GM21360 (cell line): ENCODE measurements around the gene TYW1.
"Not testable (repeated sequence)": the region's sequence is repeated elsewhere in the genome, so short reads cannot be mapped to it uniquely, and the experiment has no call there.

ENCODE experiments used
- ATAC-seq: cut with Tn5 transposase; IDR thresholded peaks from one replicate; pipeline ENCODE4 v1.9.1; 2021; ENCODE audit warnings: mild to moderate bottlenecking, moderate library complexity; ENCODE audit not compliant: unreplicated experiment

The TYW1 gene

DNA sequence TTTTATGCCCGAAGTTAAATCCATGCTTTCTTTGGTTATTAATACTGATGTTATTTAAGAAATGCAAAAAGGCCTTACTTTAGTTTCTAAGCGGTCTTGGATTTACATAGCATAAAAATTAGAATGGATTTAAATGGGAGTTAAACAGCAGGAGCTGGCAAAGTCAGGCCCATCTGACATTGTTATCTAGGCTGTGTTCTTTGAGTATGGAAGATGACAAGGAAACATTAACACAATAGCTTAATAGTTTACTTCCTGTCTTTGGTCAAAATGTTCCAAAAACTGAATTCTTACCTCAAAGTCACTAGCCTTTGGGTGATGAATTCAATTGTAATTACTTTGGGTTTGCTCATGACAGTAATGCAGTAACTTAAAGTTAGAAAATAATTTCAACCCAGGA is 123.9 kb downstream of the TYW1 start:
- not testable (repeated sequence) for ATAC-seq

DNA sequence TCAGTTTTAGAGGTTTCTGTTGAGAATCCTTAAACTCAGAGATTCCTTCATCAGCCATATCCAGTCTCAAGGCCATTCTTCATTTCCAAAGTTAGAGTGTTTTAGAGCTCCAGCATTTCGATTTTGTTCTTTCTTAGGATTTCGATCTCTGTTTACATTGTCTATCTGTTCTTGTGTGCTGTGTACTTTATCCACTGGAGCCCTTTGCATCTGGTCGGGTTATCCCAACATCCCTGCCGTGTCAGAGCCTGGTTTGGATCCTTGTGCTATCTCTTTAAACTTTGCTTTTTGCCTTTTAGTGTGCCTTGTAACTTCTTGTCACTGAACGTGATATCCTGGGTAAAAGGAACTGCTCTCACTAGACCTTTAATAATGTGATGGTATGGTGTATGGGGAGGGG is 131.6 kb downstream of the TYW1 start:
- ATAC-seq = not testable (repeated sequence)

DNA sequence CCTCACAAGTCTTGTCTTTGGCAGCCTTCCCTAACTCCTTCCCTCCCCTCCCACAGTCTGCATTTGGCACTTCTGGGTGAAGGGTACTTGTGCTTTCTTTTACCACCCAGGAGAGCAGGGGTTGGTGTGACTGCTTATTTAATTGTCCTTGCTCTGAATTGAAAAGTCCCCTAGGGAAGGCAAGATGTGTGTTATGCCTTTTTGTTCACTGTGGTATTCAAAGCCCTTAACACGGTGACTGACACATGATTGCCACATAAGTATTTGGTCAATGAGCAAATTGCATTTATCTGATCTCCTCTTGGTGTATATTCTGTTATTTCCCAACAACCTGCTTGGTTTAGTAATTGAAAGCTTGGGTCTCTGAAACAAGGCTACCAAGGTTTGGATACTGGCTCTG is 134.1 kb downstream of the TYW1 start:
- ATAC-seq = not testable (repeated sequence)

DNA sequence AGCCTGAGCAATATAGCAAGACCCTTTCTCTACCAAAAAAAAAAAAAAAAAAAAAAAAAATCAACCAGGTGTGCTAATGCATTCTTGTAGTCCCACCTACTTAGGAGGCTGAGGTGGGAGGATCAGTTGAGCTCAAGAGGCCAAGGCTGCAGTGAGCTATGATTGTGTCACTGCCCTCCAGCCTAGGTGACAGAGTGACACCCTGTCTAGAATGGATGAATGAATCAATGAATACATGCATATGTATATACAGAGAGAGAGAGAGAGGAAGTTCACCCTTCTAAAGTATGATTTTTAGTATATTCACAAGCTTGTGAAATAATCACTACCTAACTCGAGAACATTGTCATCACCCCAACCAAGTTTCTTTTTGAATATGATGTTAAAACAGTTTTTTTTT is 138.3 kb downstream of the TYW1 start:
- ATAC-seq = not testable (repeated sequence)

DNA sequence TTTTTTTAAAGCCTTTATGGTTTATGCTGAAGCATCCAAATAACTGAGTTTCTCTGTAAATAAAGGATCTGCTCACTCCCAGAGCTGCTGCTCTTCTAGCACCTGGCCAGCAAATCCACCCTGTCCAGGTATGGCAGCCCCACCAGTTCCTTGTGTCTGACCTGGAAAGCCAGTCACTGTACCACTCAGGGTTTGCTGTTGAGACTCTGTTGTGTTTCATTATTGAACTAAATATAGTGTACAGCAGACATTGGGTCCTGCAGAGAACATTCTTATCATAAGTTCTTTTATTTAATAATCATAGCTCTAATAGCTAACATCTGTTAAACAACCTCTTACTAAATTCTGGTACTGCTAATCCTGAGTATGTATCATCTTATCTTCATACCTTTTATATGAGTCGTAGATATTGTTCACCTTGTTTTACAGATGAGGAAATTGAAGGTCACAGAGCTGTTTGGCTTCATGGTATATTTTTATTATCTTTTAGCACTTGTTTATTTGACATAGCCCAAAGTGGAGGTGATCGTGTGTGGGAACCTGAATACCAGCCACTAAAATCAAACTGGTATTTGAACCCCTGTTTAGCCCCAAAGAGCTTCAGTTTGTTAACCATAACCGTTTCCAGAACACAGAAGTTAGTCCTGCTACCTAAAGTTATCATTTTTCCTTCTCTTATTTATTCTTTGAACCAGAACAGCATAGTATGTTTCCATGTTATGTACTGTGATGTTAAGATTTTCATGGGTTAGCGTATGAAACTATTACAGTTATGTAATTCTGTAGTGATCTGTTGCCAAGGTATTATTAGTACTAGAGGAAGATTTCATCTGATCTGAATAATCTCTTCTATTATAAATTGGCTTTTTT is 139.2 kb downstream of the TYW1 start:
- not testable (repeated sequence) for ATAC-seq

DNA sequence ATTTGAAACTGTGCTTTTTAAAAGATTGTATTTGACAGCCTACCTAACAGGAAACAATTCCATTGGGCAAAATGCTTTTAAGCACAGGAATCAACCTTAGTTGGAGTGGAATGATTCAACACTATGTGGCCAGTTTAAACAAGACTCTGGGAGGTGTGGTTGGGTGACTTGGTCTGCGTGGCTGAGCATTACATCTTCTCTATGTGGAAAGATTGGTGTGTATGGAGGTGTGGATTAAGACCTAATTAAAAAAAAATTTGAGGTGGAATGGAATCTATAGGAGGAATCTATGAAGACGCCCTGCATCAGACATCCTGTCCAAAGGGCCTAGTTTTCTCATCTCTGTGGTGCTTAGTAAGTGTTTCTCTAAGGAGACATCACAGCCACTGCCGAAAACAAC is 140.9 kb downstream of the TYW1 start:
- ATAC-seq = not testable (repeated sequence)

DNA sequence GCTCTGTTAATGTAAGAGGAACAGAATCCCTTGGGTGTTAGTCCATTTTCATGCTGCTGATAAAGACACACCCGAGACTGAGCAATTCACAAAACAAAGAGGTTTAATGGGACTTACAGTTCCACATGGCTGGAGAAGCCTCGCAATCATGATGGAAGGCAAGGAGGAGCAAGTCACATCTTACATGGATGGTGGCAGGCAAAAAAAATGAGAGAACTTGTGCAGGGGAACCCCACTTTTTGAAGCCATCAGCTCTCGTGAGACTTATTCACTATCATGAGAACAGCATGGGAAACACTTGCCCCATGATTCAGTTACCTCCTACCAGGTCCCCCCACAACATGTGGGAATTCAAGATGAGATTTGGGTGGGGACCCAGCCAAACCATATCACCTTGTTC is 143.2 kb downstream of the TYW1 start:
- ATAC-seq = not testable (repeated sequence)

DNA sequence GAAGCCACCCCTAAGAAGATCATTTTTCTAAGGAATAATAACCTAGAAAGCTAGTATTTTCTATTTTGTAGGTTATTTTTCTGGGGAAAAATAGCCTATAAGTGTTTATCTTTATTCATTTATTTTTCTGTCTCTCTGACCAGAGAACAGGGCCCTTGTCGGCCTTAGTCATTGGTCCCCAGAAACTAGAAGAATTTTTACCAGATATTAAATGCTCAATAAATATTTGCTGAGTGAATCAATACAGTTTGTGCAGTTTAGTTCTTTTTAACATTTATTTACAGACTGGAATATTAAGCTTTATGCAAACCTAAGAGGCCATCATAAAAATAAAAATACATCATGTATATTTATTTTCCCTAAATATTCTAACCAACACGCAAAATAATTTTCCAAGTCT is 144.4 kb downstream of the TYW1 start:
- not testable (repeated sequence) for ATAC-seq

DNA sequence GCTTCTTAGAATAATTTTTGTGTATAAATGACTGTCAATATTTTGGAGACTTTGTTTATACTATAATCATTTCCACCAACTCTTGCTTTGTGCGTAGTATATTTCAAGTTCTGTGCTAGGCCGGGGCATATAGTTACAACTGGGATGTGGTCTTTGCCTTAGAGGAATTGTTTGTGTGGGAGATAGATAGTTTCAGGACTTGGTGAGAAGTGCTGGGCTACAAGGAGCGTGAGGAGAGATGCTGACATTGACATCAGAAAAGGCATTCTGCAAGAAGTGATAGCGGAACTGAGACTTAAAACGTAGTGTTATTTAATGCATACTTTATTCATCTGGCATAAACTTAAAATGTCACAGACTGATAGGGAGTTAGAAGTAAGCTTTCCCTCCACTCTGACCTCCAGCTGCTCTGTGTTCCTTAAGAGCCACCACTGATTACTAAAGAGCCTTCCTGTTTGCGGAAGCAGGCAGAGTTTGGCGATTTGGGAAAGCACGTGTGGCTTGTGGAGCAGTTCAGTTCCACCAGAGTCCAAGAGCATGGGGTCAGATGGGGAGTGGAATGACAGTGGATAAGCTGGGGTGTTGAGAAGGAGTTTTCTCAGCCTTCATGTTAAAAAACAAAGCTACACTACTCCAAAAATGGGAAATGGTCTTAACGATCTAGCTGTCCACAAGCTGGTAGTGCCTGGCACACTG is 146.6 kb downstream of the TYW1 start:
- ATAC-seq = not testable (repeated sequence)

DNA sequence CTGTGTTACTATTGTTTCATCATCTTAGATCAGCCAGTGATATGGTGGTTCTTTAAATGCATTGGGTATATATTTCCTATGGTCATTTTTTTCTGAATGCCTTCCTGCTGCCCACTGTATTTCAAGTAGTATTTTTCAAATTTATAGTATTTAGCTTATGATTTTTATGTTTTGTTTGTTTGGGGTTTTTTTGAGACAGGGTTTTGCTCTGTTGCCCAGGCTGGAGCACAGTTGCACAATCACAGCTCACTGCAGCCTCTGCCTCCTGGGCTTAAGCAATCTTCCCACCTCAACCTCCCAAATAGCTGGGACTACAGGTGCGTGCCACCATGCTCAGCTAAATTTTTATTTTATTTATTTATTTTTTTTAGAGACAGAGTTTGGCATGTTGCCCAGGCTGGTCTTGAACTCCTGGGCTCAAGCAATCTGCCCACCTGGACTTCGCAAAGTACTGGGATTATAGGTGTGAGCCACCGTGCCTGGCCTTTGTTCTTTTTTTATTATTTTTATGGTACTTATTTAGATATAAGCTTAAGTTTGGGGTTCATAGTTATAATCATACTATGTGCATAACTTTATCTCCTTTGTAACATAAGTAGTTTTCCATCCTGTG is 149.1 kb downstream of the TYW1 start:
- ATAC-seq = not testable (repeated sequence)

DNA sequence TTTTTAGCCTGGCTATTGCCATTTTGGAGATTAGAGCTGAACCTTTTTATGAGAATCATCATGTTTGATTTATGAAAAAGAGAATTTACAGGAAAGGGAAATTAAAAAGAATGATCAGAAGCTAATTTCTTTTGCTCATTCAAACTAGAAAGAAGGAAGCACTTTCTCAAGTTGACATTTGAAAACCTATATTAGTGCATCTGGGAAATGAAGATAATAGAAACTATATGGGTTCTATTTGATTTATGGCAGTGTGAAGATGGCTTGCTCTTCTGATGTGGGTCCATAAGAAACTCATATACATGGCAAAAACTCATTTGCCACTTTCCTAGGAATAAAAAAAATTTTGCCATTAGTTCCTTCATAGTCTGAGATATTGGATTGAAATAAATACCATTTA is 152.5 kb downstream of the TYW1 start:
- not testable (repeated sequence) for ATAC-seq

DNA sequence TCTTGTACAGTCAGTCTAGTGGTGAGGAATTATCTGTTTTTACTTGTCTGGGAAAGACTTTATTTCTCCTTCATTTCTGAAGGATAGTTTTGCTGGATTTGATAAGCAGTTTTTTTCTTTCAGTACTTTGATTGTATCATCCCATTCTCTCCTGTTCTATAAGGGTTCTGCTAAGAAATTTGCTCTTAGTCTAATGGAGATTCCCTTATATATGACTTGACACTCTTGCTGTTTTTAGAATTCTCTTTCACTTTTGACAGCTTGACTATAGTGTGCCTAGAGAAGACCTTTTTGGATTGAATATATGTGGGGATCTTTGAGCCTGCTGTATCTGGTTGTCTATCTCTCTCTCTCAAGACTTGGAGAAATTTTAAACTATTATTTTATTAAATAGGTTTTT is 157.7 kb downstream of the TYW1 start:
- ATAC-seq = not testable (repeated sequence)

DNA sequence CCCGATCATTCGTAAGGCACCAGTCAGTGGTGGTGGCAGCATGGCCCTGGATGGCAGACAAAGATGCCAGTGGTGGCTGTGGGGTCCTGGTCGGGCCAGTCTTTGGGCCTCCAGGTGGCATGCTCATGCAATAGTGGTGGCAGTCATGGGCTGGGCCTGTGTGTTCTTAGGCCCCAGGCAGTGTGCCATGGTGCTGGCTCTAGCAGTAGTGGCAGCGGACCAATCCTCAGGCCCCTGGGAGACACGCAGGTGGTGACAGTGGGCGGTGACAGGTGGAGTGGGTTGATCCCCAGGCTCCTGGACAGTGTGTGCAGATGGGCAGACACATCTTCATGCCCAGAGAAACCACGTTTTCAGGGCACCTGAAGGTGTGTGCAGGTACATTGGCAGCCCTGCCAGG is 159.4 kb downstream of the TYW1 start:
- ATAC-seq = not testable (repeated sequence)

DNA sequence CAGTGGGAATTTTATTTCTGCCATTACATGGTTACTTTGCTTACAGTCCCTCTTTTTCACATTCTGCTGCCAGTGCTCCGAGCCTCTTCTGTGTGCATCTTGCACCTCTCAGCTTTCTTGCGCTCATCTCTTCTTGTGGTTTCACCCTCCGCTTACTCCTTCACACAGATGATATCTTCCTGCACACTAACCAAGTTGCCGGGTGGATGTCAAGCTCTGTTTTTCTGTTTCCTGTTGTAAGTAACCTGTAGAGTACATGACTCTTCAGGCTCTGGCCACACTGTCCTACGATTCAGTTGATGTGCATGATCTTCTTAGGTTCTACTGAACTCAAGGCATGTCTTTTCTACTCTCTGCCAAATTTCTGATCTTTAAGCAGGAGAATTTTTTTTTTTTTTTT is 166.7 kb downstream of the TYW1 start:
- ATAC-seq = peak; percentile 66

DNA sequence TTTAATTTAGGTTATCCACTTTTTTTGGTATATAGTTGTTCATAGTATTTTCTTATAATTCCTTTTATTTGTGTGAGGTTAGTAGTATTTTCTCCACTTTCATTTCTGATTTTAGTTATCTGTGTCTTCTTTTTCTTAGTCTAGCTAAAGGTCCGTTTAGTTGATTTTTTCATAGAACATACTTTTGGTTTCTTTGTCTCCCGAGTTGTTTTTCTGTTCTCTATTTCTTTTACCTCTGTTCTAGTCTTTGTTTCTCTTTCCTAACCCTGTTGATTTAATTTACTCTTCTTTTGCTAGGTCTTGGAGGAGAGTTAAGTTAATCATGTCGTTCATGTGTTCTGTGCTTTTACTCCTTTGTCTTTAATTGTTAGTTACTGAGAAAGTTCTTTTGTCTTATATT is 174.5 kb downstream of the TYW1 start:
- not testable (repeated sequence) for ATAC-seq

DNA sequence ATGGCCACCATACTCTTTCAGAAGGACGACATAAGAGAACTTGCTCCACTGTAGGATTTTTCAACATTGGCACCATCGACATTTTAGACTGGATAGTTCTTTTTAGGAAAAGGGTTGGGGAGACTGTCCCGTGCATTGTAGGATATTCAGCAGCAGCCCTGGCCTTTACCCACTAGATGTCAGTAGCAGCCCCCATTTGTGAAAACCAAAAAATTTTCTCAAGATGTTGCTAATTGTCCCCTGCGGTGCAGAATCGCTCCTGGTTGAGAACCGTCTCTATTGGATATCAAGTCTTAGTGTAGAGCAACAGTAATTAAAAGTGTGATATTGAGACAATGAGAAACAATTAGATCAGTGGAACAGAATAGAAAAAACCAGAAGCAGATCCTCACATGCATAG is 180.1 kb downstream of the TYW1 start:
- ATAC-seq = peak; percentile 63

DNA sequence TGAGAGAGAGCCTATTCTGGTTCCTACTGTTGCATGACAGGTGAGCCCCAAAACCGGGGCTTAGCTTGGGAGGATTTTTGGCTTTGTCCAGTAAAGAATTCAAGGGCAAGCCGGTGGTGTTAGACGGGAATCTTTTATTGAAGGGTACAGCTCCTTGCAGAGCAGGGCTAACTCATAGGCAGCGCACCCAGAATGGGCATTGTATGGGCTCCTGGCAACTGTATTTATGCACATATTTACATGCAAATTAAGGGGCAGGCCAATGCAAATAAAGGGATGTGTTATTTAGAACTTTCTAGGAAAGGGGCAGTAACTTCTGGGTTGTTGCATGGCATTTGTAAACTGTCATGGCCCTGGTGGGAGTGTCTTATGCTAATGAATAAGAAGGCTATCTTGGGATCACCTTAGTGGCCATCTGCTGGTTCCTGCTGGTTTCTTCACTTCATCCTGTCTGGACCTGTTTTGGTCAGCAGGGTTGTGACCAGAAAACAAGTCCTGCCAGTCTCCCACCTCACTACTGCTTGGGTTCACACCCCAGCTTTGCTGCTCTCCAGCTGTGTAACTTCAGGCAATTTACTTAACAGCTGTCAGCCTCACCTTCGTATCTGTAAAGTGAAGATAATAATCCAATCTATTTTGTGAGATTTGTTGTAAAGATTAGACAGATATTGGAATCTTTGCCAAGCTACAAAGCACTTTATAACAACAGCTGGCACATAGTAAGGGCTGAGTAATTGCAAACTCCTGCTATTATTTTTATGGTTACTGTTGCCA is 182.5 kb downstream of the TYW1 start:
- ATAC-seq = not testable (repeated sequence)

DNA sequence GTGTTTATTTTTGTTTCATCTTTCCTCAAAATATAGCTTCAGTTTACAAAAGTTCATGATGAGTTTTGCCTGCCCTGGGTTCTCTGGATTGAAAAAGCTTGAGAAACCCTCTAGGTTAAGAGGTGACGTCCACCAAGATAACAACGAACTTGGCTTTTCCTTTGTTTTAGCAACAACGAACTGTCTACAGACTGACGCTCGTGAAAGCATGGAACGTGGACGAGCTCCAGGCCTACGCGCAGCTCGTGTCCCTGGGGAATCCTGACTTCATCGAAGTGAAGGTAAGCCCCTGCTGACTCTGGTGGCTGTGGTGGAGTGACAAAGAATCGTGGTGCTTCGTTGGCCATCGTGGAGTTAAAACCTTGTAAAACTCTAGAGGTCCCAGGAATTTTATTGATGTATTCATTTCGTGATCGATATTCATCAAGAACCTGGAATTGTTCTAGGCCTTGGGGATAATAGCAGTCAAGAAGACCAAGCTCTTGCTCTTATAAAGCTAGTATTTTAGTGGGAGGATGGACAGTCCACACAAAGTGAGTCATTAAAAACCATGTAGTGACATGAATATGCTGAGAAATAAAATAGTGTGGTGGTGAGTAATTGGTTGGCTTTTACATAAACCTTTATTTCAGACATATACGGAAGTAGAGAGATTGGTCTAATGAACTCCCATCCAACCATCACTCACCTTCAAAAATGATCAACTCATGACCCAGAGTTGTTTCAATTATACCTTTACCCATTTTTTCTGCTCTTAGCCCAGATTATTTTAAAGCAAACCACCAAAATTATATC is 186.5 kb downstream of the TYW1 start:
- not testable (repeated sequence) for ATAC-seq

DNA sequence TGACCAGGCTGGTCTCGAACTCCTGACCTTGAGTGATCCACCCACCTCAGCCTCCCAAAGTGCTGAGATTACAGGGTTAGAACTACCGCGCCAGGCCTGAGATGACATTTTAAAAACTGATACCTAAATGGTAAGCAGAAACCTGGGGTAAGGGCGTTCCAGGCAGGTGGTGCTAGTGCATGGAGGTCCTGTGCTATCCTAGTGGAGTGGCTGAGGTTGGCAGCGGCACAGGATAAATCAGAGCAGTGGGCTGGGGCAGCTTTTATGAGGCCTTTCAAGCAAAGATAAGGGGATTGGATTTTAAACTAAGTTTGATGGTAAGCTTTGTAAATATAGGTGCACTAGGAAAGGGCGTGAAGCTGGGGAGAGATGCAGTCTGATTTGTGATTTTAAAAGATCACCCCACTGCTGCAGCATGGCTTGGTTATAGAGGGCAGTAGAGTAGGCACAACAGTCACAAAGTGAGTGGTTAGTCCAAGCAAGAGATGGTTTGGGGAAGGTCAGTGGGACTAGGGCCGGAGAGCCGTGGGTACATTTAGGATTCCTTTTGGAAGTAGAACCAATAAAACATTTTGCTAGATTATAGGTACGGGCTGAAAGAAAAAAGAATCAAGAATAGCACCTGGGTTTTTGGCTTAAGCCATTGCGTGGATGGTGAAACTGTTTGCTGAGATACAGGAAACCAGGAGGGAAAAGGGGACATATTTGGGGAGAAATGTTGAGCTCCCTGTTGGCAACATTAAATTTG is 188.5 kb downstream of the TYW1 start:
- ATAC-seq = peak; percentile 33
